DOHH2 (cell line): ENCODE results near the gene GLRX2.

Experiments
- EZH2phosphoT487 ChIP-seq: fragments of 200-600 bp; sonication (generic); IDR thresholded peaks from 2 replicates; pipeline ENCODE4 v1.6.1; 2017; ENCODE audit warnings: borderline replicate concordance, mild to moderate bottlenecking, antibody characterized with exemption, low read length, moderate library complexity, mixed read lengths
- TF ChIP-seq, protein P1 (sequence below): fragments of 200-600 bp; sonication (generic); IDR thresholded peaks from one replicate; pipeline ENCODE4 v1.5.1; 2014; ENCODE audit warnings: antibody characterized with exemption, mild to moderate bottlenecking, low read depth, low read length; ENCODE audit not compliant: poor library complexity, severe bottlenecking

DNA sequence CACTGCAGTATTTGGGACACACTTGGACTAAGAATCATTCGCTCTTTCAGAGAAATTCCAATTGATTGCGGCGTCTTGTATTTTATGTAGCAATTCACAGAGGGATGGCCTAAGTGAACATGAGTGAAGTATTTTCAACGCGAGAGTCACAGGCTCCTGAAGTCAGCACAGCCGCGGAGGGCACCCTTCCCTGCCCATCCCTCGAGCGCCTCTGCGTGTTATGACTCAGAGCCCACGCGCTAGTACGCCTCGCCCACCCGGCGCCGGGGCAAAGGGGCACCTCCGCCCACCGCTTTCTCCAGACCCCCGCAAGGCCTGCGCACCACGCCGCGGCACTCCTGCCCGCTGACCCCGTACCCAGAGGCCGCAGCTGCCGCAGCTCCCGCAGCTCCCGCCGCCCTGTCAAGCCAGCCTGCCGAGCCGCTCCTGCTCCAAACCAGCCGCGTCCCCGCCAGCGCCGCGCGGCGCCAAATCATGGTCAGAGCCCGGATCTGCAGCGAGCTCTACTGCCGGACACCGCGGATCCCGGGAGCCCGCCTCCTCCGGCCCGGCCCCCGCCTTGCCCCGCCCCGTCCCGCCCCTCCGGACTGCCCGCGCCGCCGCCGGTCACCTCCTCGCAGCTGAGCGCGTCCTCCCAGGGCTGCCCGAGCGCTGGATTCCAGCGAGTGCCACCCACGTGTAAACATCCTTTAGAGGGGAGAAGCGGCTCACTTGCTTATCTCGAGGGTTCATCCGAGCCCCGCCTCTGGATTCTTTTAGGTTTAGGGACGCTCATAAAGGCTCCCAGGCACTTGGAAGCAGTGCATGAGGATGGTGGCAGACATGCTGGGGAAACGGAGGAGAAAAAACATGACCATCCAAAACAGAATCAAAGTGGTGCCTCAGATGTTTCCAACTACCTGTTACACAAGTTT is at the start of gene GLRX2:
- TF ChIP-seq, protein P1, sequence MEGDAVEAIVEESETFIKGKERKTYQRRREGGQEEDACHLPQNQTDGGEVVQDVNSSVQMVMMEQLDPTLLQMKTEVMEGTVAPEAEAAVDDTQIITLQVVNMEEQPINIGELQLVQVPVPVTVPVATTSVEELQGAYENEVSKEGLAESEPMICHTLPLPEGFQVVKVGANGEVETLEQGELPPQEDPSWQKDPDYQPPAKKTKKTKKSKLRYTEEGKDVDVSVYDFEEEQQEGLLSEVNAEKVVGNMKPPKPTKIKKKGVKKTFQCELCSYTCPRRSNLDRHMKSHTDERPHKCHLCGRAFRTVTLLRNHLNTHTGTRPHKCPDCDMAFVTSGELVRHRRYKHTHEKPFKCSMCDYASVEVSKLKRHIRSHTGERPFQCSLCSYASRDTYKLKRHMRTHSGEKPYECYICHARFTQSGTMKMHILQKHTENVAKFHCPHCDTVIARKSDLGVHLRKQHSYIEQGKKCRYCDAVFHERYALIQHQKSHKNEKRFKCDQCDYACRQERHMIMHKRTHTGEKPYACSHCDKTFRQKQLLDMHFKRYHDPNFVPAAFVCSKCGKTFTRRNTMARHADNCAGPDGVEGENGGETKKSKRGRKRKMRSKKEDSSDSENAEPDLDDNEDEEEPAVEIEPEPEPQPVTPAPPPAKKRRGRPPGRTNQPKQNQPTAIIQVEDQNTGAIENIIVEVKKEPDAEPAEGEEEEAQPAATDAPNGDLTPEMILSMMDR, result no peak
- TF ChIP-seq EZH2phosphoT487, result no peak
